Gastroesophageal sphincter (tissue), 3 donors: ENCODE results near the gene ZNF692.

Experiments used
- EP300 ChIP-seq: sonication (generic); formaldehyde crosslinking; IDR thresholded peaks from one replicate; pipeline ENCODE4 v1.6.1; 2017; ENCODE audit warnings: antibody characterized with exemption, mild to moderate bottlenecking
- POLR2A ChIP-seq, 2 donors: fragments of 450-650 bp; IDR thresholded peaks; one replicate each; pipeline ENCODE4 v1.6.1; 2017; ENCODE audit warnings: antibody characterized with exemption in 2 of 2, mild to moderate bottlenecking in 2 of 2, moderate library complexity in 1 of 2
- POLR2AphosphoS5 ChIP-seq: sonication (generic); formaldehyde crosslinking; IDR thresholded peaks from one replicate; pipeline ENCODE4 v1.6.1; 2017; ENCODE audit warnings: antibody characterized with exemption
- TF ChIP-seq, protein P1 (sequence below), 4 experiments: fragments of 200-600 bp in 2 of 4; fragments of 450-650 bp in 2 of 4; sonication (generic) in 1 of 4; IDR thresholded peaks; one replicate each; pipeline ENCODE4 v1.5.1; 2017 to 2019; ENCODE audit warnings: antibody characterized with exemption in 4 of 4, mild to moderate bottlenecking in 2 of 4, moderate library complexity in 2 of 4

- TF ChIP-seq, protein P1, sequence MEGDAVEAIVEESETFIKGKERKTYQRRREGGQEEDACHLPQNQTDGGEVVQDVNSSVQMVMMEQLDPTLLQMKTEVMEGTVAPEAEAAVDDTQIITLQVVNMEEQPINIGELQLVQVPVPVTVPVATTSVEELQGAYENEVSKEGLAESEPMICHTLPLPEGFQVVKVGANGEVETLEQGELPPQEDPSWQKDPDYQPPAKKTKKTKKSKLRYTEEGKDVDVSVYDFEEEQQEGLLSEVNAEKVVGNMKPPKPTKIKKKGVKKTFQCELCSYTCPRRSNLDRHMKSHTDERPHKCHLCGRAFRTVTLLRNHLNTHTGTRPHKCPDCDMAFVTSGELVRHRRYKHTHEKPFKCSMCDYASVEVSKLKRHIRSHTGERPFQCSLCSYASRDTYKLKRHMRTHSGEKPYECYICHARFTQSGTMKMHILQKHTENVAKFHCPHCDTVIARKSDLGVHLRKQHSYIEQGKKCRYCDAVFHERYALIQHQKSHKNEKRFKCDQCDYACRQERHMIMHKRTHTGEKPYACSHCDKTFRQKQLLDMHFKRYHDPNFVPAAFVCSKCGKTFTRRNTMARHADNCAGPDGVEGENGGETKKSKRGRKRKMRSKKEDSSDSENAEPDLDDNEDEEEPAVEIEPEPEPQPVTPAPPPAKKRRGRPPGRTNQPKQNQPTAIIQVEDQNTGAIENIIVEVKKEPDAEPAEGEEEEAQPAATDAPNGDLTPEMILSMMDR (IDR thresholded peaks at IDR 0.05) = no peak
- TF ChIP-seq POLR2A (IDR thresholded peaks at IDR 0.05) (no peak), EP300 (no peak), POLR2AphosphoS5 (no peak)
These were observed 50.0 kb downstream of the ZNF692 start for GRCh38 chr1:248808876-248809275.
